Osteoblast (primary cell): ENCODE results near the gene AATF. TPM values are rescaled to one million over a fixed set of nuclear protein-coding genes. Genes with fewer than 3 reads are reported as not detected.

ENCODE experiments used
- DNase-seq: peaks from one replicate; pipeline ENCODE4 v3.0.0; 2011; ENCODE audit warnings: low spot score, mixed read lengths; ENCODE audit not compliant: insufficient read length; ENCODE audit errors: missing footprints
- H2AFZ ChIP-seq: 2 replicates; pipeline ENCODE4 v1.6.0; 2011; ENCODE audit warnings: mild to moderate bottlenecking, low read length
- H3K27ac ChIP-seq: 2 replicates; pipeline ENCODE4 v1.5.1; 2011; ENCODE audit warnings: mild to moderate bottlenecking, low read depth, low read length, moderate library complexity
- H3K27me3 ChIP-seq: 2 replicates; pipeline ENCODE4 v1.6.0; 2012; ENCODE audit warnings: mild to moderate bottlenecking, control low read depth, inconsistent platforms, low read length, moderate library complexity; ENCODE audit not compliant: insufficient read depth
- H3K36me3 ChIP-seq: 2 replicates; pipeline ENCODE4 v1.5.1; 2011; ENCODE audit warnings: mild to moderate bottlenecking, low read length, control low read depth, moderate library complexity; ENCODE audit not compliant: insufficient read depth
- H3K4me1 ChIP-seq: 2 replicates; pipeline ENCODE4 v1.5.1; 2011; ENCODE audit warnings: mild to moderate bottlenecking, low read length, control low read depth, moderate library complexity; ENCODE audit not compliant: insufficient read depth
- H3K4me2 ChIP-seq: 2 replicates; pipeline ENCODE4 v1.6.0; 2011; ENCODE audit warnings: mild to moderate bottlenecking, low read length; ENCODE audit not compliant: insufficient read depth
- H3K4me3 ChIP-seq: fragments of 200-600 bp; sonication (generic); 3 replicates; pipeline ENCODE4 v1.5.1; 2012; ENCODE audit warnings: mild to moderate bottlenecking, low read length, inconsistent platforms; ENCODE audit not compliant: insufficient read depth
- H3K79me2 ChIP-seq: 2 replicates; pipeline ENCODE4 v1.6.0; 2012; ENCODE audit warnings: mild to moderate bottlenecking, low read length, control low read depth, inconsistent platforms; ENCODE audit not compliant: insufficient read depth
- H3K9me3 ChIP-seq: 2 replicates; pipeline ENCODE4 v1.5.1; 2011; ENCODE audit warnings: low read depth, low read length, control low read depth
- H4K20me1 ChIP-seq: 2 replicates; pipeline ENCODE4 v1.6.0; 2012; ENCODE audit warnings: mild to moderate bottlenecking, low read length, control low read depth; ENCODE audit not compliant: insufficient read depth
- CTCF ChIP-seq: IDR thresholded peaks from 2 replicates; pipeline ENCODE4 v1.5.1; 2011; ENCODE audit warnings: mild to moderate bottlenecking, low read depth, low read length, moderate library complexity; ENCODE audit errors: extremely low read depth
- total RNA-seq: library from RNA; depleted of rRNA; stranded (reverse); fragments of >200 nt; gene quantifications from 2 replicates; pipeline ENCODE4 v1.2.3, GENCODE V29; 2012

The AATF gene
- total RNA-seq, 1 donor: 22.4 TPM

- Histone ChIP-seq H3K79me2 (no peaks in the 10 kb centered on the region), H3K36me3 (peaks cover 6% of the 10 kb centered on the region), H4K20me1 (no peaks in the 10 kb centered on the region), H3K4me1 (no peaks in the 10 kb centered on the region), H3K4me3 (no peak overlapping the region), H3K27ac (no peak overlapping the region), H2AFZ (no peak overlapping the region), H3K4me2 (no peak overlapping the region), H3K9me3 (no peaks in the 10 kb centered on the region), H3K27me3 (no peaks in the 10 kb centered on the region)
- no peak for TF ChIP-seq CTCF
- no peak for DNase-seq
Measured at GRCh38 chr17:37087683-37088082, 138.9 kb downstream of the AATF start.

DNA sequence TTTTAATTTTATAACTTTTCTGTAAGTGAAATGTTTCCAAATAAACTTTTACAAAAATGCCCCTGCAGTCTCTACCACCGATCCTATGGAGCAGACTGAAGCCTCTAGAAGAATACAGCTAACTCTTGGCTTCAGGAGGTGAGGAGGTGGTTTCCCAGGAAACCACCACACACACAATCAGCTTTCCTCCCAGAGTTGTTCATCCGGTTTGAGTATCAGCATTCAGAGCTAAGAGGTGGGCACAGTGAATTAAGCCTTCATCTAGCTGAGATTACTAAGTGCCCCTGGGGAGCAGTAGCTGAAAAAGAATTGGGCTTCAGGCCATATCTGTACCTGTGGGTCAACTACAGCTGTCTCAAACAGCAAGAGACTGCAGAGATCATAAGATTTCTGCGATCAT lies 139.7 kb downstream of the AATF start:
- H3K4me3 ChIP-seq: no peak overlapping the region
- no peak for TF ChIP-seq CTCF
- H3K4me1 ChIP-seq: no peaks in the 10 kb centered on the region

GRCh38 chr17:37088913-37089312 lies 140.2 kb downstream of the AATF start:
- no peaks in the 10 kb centered on the region for H3K9me3 ChIP-seq
- H4K20me1 ChIP-seq: no peaks in the 10 kb centered on the region
- no peak overlapping the region for H2AFZ ChIP-seq
- H3K4me3 ChIP-seq: no peak overlapping the region
- no peak overlapping the region for H3K27ac ChIP-seq
- no peaks in the 10 kb centered on the region for H3K79me2 ChIP-seq
- no peak for DNase-seq
- peak; percentile 16 for TF ChIP-seq CTCF
- no peak overlapping the region for H3K4me2 ChIP-seq
- H3K27me3 ChIP-seq: no peaks in the 10 kb centered on the region
- H3K4me1 ChIP-seq: no peaks in the 10 kb centered on the region
- H3K36me3 ChIP-seq: peaks cover 9% of the 10 kb centered on the region

More for the DNA sequence above, 139.7 kb downstream of the AATF start:
- Histone ChIP-seq H3K79me2 (no peaks in the 10 kb centered on the region), H3K36me3 (peaks cover 6% of the 10 kb centered on the region), H3K4me2 (no peak overlapping the region), H3K27me3 (no peaks in the 10 kb centered on the region), H4K20me1 (no peaks in the 10 kb centered on the region), H2AFZ (no peak overlapping the region), H3K27ac (no peak overlapping the region), H3K9me3 (no peaks in the 10 kb centered on the region)
- DNase-seq: peak; percentile 77

DNA sequence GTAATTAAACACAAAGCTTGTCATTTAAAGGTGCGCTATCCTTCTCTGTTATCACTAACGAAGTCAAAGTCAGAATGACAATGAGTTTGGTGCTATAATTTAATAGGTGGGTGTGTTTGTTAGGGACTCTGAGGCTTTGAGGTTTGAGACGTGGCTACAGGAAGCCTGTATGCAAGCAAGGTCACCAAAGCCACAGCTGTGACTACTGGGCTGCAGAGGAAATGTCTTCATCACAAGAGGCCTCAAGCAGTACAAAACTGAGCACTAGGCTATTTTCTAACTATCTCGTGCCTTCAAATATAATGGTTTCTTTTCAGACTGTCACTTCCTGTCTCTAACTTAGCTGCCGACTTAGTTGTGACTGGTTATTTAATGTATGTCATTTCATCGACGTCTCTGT lies 141.2 kb downstream of the AATF start:
- Histone ChIP-seq H3K79me2 (no peaks in the 10 kb centered on the region), H3K9me3 (no peaks in the 10 kb centered on the region), H2AFZ (no peak overlapping the region), H3K27me3 (no peaks in the 10 kb centered on the region), H3K4me1 (no peaks in the 10 kb centered on the region), H3K27ac (no peak overlapping the region), H3K4me3 (no peak overlapping the region), H4K20me1 (no peaks in the 10 kb centered on the region), H3K36me3 (peaks cover 9% of the 10 kb centered on the region), H3K4me2 (no peak overlapping the region)
- no peak for TF ChIP-seq CTCF
- DNase-seq: peak; percentile 69
